ENCODE data around the gene CREB3.

CREB3 gene

GRCh38 chr9:35703906-35704672 lies 28.4 kb upstream of the CREB3 start:
- DNase-seq = no peak

DNA sequence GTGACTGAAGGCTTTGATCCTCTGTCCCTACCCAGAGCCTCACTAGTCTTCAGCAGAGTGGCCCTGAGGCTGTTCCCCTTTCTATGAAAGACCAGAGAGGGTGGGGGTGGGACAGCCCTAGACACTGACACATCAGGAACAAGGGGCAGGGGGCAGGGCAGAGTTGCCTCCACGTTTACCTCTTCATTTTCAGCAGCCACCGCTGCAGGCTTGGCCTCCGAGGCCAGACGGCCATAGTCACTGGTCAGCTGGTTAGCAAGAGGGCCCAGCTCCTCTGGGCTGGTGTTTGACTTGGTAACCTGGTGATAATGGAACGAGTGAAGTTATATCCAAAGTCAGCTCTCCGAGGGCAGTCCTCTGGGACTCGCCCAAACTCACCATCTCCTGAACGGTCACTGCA lies 27.1 kb upstream of the CREB3 start:
- DNase-seq = no peak

GRCh38 chr9:35705836-35706430 lies 26.5 kb upstream of the CREB3 start:
- DNase-seq = no peak

DNA sequence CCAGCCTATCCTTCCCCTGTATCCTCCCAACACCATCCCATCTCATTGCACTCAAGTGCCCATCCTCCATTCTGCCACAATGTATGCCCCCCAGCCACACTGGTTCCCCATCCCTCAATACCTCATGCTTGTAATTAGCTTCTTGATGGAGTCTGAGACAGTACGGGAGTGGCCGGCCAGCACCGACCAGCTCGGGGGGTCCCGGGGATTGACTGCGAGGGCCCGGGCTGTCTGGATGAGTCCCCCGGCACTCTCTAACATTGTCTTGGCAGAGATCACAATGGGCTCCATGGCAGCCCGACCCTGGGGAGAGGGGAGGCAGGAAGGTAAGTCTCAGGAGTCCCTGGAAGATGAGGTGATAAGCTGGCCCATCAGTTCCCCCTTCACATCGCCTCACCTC lies 25.5 kb upstream of the CREB3 start:
- no peak for DNase-seq

DNA sequence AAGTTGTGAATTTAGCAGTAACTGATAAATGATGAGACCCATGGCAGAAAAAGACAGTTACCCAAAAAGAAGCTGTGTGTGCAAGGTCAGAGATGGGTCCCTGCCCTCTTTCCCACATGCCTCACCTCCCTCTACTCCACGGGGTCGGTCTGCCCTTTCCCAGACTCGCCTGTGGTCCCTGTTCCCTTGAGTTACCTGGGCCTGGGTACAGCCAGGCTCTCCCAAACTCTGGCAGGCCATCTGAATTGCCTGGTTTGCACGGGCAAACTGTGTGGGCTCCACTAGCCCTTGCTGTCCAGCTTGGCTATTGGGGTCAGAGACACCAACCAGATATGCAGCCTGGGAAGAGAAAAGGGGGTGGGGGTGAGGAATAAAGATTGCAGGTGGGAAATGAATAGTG lies 24.3 kb upstream of the CREB3 start:
- no peak for DNase-seq

DNA sequence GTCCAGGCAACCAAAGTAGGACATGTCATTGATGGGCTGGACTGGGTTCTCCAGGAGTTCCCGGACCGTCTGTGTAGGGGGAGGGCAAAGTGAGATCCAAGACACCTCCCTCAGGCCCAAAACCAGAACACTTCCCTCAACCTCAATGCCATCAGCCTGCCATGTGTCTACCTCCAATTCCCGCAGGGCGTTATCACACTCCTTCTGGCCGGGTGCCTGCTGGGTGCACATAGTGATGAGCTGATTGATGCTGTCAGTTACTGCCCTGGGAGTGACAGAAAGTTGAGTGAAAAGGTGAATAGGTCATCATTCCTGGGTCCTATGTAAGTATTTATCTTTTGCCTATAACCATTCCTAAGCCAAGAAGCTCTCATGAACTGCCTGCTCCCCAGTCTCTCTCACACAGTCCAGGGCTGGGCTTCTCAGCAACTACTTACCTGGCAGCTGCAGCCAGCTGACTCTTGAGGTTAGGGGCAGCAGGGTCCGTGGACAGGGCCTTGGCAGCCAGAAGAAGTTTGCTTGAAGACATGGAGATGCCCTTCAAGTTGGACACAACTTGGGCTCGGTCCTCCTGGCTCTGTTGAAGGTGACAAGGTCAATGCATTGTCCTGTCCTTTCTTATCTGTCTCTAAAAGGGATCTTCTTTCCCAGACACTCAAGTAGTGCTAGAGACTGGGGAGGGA lies 21.5 kb upstream of the CREB3 start:
- DNase-seq = no peak

DNA sequence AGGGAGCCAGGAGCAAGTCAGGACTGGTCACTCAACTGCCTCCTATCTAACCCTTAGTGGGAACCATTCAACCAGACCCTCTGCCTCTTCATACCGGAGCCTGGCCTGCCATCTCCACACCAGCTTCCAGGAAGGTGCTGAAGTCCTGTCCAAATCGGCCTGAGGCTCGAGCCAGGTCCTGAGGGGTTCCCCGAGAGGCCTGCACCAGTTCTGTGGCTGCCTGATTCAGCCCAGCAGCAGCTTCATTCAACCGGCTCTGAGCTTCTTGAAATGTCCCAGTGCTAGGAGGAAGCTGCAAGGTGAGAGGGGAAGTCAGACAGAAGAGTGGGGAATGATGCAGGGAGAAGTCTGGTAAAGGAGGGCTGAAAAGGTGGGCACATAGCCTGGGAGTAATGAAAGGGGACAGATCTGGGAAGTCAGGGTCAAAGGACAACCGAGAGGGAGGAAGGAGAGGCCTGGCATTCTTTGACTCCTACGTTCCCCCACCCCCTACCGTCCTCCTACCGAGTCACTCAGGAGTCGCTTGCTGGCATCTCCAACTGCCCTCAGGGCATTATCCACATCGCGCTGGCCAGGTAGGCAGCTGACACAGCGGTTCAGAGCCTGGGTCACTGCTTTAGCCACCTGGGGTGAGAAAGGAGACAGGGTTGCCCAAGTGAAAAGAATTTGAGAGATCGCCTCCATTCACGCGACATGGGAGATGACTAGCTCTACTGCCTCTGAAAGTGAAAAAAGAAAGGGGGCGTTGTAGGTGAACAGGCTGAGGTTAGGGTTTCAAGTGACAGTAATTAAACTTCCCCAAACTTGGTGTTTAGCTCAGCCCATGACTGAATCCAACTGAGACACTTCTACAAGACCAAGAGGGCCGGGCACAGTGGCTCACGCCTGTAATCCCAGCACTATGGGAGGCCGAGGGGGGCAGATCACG lies 20.7 kb upstream of the CREB3 start:
- no peak for DNase-seq

DNA sequence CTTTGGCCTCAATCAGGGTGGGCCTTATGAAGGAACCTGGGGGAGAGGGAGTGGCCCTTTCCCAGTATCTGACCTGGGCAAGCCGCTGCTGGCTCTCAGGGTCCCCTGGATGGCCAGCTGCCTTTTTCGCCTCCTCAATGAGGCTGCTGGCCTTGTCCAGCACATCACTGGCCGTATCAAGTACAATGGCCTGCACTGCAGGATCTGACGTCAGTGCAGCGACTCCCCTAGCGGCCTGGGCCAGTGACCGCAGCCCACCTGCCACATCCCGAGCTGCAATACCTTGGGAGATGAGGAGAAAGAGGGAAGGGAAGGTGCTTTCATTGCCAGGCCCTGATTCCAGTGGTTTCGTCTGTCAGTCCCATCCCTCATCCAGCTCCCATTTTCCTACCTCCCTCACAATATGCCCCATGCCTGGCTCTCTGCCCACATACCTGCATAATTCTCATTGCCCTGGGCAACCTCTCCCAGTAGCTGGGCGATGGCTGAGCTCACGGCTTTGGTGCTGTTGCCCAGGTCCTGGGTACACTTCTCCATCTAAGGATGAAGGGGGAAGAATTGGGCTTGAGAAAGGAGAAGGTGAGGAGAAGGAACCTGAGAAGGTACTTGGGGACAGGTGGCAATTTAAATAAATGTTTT lies 19.6 kb upstream of the CREB3 start:
- no peak for DNase-seq

DNA sequence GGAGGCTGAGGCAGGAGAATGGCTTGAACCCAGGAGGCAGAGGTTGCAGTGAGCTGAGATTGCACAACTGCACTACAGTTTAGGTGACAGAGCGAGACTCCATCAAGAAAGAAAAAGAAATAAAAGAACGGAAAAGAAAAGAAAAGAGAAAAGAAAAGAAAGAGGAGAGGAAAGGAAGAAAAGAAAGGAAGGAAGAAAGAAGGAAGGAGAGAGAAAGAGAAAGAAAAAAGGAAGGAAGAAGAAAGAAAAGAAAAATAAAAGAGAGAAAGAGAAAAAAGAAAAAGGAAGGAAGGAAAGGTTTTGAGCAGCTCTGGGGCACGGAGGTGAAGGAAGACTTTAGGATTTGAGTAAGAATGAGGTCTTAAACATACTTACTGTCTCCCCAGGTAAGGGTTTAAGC lies 18.9 kb upstream of the CREB3 start:
- DNase-seq = no peak

GRCh38 chr9:35714123-35714522 lies 18.3 kb upstream of the CREB3 start:
- DNase-seq = no peak

- DNase-seq = no peak
These were observed 17.8 kb upstream of the CREB3 start for GRCh38 chr9:35714579-35715252.

DNA sequence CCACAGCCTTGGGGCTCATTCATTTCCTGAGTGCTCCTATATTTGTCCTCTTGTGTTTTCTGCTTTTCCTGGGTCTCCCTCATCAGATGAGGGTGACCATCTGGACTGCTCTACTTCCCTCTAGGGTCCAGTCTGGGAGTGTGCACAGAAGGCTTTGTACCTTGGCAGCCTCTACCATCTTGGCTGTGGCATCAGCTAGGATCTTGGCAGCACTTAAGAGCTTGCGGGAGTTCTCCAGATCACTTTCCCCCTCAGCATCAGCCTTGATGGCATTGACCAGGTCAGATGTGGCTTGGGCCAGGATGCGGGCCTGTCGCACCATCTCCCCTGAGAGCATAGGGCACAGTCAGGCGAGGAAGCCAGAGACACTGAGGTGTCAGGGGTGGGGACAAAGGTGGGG lies 16.2 kb upstream of the CREB3 start:
- no peak for DNase-seq

GRCh38 chr9:35717132-35717870 lies 15.2 kb upstream of the CREB3 start:
- no peak for DNase-seq

- no peak for DNase-seq
These were observed 13.6 kb upstream of the CREB3 start for GRCh38 chr9:35718721-35719511.

DNA sequence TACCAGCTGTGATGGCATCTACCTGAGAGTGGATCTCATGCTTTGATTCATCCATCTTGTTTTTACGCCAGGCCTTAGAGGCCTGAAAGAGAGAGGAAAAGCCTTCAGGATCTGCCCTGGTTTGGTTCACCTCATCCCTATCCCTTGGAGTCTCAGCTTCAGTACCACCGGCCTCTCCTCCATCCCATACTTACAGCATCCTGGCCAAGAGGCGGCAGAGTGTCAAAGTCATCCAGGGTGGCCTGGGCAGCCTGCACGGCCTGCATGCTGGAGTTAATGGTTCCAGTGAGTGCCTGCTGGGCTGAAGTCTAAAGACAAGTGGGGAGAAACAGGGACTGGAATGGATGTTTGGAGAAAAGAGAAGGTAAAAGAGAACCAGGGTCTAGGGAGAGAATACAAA lies 12.9 kb upstream of the CREB3 start:
- no peak for DNase-seq

GRCh38 chr9:35723426-35723825 lies 9.0 kb upstream of the CREB3 start:
- no peak for DNase-seq

DNA sequence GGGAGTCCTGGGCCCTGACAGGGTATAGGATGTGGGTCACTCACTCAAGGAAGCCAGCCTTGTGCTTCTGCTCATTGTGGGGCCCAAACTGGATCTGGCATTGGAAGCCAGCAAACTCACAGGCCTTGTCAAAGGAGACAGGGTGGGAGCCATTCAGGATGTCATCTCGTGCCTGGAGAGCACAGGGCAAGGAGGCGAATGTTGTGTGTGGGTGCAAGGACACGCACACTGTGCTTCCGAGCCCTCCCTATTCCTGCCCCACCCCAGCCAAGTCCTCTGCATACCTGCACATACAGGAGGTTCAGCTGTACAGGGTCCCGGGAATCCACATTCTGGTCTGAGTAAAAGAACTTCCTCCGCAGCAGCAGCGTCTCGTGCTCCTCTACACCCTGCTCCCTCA lies 8.6 kb upstream of the CREB3 start:
- no peak for DNase-seq

DNA sequence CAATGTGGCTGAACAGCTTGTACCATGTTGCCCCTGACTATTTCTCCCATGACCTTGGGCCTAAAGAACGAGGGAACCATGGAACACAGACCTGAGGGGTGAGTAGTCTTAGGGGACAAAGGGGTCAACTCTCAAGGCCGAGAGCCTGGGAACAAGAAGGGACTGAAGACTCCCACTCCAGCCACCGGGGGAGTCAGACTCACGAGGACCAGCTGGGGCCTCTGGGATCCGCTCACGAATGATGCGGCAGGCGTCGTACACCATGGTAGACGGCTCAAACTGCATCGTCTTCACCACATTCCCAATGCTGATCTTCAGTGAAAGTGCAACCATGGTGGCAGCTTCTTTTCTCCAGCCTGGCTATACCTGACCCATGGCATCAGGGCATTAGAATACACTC lies 7.1 kb upstream of the CREB3 start:
- DNase-seq = no peak

- DNase-seq = peak; percentile 48 to 49
These were observed 5.5 kb upstream of the CREB3 start for GRCh38 chr9:35726931-35727330.

- no peak for DNase-seq
These were observed 4.8 kb upstream of the CREB3 start for GRCh38 chr9:35727676-35728040.

Data from Kasumi-1 (cell line).